DOHH2 (cell line): ENCODE measurements around the gene CYP27B1.

ENCODE experiments used
- EZH2phosphoT487 ChIP-seq: fragments of 200-600 bp; sonication (generic); IDR thresholded peaks from 2 replicates; pipeline ENCODE4 v1.6.1; 2017; ENCODE audit warnings: borderline replicate concordance, mild to moderate bottlenecking, antibody characterized with exemption, low read length, moderate library complexity, mixed read lengths
- TF ChIP-seq, protein P1 (sequence below): fragments of 200-600 bp; sonication (generic); IDR thresholded peaks from one replicate; pipeline ENCODE4 v1.5.1; 2014; ENCODE audit warnings: antibody characterized with exemption, mild to moderate bottlenecking, low read depth, low read length; ENCODE audit not compliant: poor library complexity, severe bottlenecking

DNA sequence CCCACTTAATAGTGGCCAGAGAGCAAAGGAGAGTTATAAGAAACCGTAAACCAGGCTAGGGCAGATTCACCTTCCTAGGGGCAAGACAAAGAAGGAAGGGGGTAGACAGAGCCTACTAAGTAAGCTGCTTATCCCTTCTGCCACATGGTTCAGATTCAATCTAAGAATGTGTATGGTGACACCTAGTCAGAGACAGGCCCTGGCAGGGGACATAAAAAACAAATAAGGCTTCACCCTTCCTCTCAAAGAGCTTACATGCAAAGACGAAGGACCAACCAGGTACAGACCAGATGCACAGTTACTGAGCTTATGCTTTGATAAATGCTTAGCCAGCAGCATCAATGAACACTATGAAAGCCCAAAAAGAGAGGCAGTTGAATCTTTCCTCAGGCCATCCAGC is 4.4 kb downstream of the CYP27B1 start:
- TF ChIP-seq, protein P1, sequence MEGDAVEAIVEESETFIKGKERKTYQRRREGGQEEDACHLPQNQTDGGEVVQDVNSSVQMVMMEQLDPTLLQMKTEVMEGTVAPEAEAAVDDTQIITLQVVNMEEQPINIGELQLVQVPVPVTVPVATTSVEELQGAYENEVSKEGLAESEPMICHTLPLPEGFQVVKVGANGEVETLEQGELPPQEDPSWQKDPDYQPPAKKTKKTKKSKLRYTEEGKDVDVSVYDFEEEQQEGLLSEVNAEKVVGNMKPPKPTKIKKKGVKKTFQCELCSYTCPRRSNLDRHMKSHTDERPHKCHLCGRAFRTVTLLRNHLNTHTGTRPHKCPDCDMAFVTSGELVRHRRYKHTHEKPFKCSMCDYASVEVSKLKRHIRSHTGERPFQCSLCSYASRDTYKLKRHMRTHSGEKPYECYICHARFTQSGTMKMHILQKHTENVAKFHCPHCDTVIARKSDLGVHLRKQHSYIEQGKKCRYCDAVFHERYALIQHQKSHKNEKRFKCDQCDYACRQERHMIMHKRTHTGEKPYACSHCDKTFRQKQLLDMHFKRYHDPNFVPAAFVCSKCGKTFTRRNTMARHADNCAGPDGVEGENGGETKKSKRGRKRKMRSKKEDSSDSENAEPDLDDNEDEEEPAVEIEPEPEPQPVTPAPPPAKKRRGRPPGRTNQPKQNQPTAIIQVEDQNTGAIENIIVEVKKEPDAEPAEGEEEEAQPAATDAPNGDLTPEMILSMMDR = no peak
- TF ChIP-seq EZH2phosphoT487 = no peak
